COR-L47 (cell line): ENCODE measurements around the gene LRRC51.
A peak's percentile ranks its signal among the peaks of the same experiment; 100 is the strongest.

Source experiments
- DNase-seq: peaks from one replicate; lab custom pipeline; 2025; lab: John Stamatoyannopoulos, UW

Gene LRRC51

GRCh38 chr11:72080326-72081183 lies at the start of gene LRRC51, which contains the start of gene NUMA1:
LRRC51 (plus strand) TSS chr11:72080850; CDS start chr11:72089084, 8,234 bp downstream.
NUMA1 (minus strand) TSS chr11:72080542; CDS start chr11:72035943, 44,599 bp downstream.
- DNase-seq = peak; percentile 100

DNA sequence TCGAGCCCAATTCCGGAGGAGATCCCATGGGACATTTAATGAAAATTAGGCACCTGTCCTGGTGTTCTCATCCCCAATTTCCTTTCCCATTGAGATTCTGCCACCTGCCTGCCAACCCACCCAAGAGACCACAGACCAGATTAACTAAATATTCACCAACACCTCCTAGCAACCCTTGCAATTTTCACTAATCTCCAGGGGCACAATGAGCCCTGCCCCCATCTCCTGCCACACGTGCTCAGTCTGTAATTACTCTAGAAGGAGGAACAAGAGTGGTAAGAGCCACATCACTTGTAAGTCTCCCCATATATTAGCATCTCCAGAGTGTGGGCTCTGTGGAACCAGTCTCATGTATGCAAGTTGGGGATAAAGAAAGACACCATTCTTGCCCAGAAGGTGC lies 44.0 kb upstream of the LRRC51 start:
- no peak for DNase-seq

GRCh38 chr11:72037554-72038311 lies 42.9 kb upstream of the LRRC51 start:
- peak; percentile 53 for DNase-seq

GRCh38 chr11:72038491-72038890 lies 42.2 kb upstream of the LRRC51 start:
- peak; percentile 42 for DNase-seq

- no peak for DNase-seq
Measured at GRCh38 chr11:72039031-72039855, 41.4 kb upstream of the LRRC51 start.

DNA sequence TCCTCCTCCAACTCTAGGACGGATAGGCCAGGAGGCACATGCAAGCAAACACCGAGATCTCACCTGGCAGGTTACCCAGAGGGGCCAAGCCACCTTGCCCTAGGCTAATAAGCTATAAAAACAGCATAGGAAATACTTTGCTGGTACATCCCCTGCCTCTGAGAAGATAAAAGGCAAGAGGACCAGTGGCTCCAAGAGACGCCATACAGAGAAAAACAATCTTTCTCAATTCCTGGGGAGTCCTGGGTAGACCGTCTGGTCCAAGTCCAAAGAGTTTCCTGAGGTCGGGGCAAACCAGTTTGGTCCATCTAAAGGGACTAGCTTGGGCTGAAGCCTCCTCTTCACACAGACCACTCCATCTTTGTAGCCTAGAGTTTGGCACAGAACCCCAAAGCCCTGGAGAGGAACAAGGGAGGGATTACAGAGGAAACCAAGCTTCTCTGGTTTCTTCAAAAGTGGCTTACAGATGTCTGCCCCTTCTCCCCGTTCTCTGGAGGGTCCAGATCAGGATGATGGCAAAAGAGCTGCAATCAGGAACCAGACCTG lies 40.7 kb upstream of the LRRC51 start:
- DNase-seq = peak; percentile 13

DNA sequence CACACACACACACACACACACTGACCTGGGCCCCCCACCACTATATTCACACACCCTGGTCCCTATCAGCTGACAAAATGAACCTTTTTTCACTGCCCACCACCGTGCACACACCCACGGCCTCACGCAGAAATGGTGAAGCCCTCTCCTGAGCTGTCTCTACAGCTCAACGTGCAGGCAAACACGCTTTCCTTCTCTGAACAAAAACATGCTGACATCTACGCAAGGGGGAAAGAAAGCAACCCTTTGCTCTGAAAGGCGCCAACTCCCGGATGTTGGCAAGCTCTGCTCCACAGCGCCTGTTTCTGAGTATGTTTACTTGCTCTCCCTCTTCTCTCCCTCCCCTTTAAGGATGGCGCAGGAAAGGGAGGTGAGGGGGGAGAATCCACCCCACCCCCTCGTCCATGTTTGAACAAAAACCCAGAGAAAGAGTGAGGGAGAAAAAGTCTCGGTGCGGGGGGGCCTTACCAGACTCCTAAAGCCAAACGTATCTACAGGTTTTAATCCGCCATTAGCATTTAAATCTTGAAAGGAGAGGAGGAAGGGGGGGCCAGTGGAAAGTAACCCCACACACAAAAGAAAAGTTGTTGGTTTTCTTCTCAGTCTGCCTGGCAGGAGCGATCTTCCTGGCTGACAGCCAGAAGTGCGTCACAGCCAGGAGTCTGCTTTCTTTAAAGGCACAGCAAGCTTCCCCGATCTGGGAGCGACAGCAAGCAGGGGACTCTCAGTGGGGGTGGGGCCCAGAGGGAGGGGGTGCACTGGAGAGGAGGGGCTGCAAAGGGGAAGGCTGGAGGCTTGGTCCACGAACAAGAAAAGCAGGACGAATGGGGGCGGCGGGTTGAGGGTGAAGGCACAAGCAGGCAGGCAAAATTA lies 39.9 kb upstream of the LRRC51 start:
- DNase-seq = peak; percentile 89

DNA sequence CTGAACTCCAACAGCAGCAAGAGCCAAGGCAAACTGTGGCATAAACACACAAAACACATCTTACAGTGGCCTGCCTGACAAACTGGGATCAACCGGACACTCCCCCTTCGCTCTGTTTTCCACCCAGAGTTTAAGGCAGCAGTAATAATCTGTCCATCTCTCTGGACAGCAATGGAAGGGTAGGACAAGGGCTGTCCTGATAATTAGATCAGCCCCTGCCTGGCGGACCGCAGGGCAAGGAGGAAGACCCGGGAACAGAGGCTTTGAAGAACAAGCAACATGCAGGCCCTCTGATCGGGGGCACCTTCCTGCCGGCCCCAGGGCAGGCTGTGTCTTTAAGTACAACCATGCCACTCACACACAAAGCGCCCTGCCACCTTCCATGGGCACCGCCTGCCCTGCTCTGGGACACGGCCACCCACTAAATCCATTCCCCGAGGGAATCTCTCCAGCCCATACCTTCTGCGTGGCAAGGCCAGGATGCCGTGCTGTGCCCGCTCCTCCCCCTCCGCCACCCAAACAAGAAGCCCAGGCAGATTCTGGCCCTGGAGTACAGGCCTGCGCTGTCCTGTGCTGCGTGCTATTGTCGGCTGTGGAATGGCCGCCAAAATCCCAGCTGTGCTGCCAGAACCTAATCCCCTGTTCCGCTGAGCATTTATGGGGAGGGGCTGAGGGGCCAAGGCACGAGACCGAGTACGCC lies 39.1 kb upstream of the LRRC51 start:
- DNase-seq = peak; percentile 57

- no peak for DNase-seq
Measured at GRCh38 chr11:72042064-72042745, 38.4 kb upstream of the LRRC51 start.

DNA sequence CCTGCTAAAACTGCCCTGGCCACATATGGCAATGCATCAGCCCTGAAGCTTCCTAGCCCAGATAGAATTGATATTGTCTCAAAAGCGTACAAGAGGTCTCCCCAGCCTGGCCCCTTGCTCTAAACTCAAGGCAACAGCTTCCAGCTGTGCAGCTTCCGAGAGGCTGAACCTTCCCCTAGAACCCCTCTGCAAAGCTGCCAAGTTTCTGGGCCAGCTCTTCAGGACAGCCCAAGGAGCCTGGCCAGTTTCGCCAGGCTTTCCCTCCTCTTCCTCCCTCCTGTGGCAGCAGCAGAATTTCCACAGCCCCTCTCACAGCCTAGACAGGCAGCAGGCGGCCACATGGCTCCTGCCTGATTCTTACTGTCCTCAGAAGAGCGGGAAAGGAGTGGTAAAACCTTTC lies 34.8 kb upstream of the LRRC51 start:
- DNase-seq = no peak

DNA sequence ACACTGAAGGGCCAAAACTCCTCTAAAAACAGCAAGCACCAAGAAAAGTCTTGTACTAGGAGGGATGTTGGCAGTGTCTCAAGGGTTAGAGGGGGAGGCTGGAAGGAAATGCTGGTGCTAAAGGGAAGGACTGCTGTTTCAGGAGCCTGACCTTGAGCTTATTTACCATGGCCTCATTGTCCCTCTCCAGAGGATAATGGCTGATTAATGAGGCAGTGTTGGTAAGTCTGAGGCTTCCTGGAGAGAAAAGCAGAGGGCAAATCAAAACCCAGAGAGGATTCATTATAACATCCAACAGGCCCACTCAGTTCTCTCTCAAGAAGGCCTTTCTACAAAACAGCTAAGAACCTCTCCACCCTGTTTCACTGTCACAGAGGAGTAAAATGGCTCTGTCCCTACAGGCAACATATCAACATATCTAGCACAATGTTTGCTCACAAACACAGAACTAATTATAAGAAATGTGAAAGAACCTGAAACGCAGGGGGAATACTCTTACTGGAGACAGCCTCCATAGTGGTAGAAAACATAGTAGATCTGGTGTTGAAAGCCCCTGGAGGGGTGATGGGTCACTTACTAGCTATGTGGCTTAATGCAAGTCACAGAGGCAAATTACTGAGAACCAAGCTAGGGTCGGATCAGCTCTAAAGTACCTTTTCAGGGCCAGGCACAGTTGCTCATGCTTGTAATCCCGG lies 31.7 kb upstream of the LRRC51 start:
- peak; percentile 27 for DNase-seq

DNA sequence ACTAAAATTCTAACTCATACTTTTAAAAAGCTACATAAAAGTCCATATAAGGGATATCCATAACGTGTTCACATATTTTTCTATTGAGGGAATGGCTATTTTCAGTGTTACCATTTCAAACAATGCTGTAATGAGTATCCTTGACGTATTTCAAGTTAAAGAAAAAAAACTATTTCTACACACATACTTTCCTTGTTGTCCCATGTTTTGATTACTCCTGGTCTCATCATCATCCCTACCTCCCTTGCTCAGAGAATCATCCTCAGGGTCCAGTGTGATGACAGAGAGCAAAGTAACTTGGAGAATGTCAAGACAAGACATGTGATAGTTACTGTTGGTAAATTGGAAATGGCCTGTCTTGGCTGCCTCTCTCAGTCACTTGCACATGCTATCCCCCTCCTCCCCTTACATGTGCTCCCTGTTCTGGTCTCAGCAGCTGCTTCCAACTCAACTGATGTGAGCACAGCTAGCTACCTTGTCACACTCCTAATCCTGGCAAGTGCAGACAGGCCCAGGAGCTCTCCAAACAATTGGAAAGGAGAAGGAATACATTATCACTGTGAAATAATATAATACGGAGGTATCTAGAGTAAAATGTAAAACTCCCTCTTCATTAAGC lies 22.1 kb upstream of the LRRC51 start:
- no peak for DNase-seq

GRCh38 chr11:72061739-72062396 lies 18.8 kb upstream of the LRRC51 start:
- DNase-seq = no peak

GRCh38 chr11:72066855-72067254 lies 13.8 kb upstream of the LRRC51 start:
- DNase-seq = no peak

- DNase-seq = no peak
Measured at GRCh38 chr11:72067266-72067665, 13.4 kb upstream of the LRRC51 start.

DNA sequence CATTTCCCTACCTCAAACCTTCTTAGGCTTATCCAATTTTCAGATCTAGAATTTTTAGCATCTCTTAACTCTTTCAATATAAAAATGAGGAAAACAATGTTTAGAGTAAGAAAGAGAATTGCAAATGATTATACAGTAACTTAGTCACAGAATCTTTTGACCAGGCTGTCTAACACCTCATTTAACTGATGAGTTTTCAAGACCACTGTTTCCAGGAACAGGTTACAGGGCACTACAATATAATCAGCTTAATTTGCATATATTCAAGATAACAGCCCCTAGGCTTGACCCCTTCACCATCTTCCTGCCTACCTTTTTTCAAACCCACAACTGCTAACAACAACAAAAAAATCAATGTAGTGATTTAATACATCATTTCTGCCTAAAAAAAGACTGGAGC lies 13.0 kb upstream of the LRRC51 start:
- DNase-seq = no peak

GRCh38 chr11:72069200-72069599 lies 11.4 kb upstream of the LRRC51 start:
- no peak for DNase-seq

DNA sequence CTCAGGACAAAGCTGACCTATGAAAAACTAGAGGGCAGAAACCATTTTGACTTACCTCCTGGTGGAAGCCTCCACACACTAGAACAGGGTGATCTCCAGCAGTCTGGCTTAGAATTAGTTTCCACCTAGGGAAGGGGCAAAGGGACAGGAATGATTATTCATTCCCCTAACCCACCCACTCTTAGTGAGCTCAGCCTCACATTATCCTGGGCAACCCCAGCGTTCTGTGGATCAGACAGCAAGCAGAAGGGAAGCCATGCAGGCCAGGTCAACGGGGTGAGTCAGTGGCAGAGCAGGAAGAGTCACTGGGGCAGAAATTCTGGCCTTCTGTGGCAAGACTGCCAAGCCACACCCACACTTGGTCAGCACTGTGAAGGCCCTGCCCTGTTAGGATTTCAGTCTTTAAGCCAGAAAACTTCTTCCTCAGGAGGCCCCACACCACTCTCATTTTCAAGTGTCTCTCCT lies 10.8 kb upstream of the LRRC51 start:
- DNase-seq = no peak
